Measurements from ENCODE around the gene COL15A1.

DNA sequence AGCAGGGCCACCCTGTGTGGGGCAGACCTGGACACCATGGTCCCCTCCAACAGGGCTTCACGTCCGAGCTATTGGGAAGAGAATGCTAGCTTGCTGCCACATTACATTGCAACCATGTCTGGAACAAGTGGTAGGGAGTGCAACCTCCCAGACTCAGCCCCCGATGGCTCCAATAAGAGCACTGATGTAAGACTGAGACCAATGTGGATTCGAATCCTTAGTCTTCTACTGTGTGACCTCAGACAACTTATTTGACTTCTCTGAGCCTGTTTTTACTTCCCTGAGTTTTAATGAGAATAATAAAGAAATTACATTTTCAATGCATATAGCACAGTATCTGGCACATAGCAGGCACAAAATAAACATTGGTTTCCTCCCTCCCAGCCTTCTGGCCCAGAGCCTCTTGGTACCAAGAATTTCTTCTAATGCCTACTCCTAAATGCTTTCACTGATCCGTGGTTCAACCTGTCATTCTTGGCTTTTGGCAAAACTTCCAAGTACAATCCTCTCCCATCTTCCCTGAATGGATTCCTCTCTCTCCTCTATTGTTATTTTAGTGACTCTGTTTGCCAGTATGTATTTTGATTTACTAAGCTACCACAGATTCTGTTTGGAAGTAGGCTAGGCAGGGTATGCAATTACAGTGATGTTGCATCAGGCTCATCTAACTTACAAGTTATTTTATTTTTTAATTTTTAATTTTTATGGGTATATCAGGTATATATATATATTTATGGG lies 34.6 kb upstream of the COL15A1 start:
- TF ChIP-seq, protein P1, sequence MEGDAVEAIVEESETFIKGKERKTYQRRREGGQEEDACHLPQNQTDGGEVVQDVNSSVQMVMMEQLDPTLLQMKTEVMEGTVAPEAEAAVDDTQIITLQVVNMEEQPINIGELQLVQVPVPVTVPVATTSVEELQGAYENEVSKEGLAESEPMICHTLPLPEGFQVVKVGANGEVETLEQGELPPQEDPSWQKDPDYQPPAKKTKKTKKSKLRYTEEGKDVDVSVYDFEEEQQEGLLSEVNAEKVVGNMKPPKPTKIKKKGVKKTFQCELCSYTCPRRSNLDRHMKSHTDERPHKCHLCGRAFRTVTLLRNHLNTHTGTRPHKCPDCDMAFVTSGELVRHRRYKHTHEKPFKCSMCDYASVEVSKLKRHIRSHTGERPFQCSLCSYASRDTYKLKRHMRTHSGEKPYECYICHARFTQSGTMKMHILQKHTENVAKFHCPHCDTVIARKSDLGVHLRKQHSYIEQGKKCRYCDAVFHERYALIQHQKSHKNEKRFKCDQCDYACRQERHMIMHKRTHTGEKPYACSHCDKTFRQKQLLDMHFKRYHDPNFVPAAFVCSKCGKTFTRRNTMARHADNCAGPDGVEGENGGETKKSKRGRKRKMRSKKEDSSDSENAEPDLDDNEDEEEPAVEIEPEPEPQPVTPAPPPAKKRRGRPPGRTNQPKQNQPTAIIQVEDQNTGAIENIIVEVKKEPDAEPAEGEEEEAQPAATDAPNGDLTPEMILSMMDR (IDR thresholded peaks at IDR 0.05; ENCODE audit: control extremely low read depth in 1 of 3, insufficient read depth in 1 of 3, low read depth in 1 of 3, low read length in 3 of 3) = no peak
- TF ChIP-seq CEBPB (IDR thresholded peaks at IDR 0.05; ENCODE audit: low read depth, low read length) (no peak), POLR2A (IDR thresholded peaks at IDR 0.05; ENCODE audit: control extremely low read depth in 1 of 2, low read depth in 2 of 2, low read length in 2 of 2) (no peak), PHF8 (conservative IDR thresholded peaks at IDR 0.05; ENCODE audit: low read depth, low read length) (no peak), TEAD4 (IDR thresholded peaks at IDR 0.05; ENCODE audit: low read depth, low read length) (no peak), EP300 (IDR thresholded peaks at IDR 0.05; ENCODE audit: borderline replicate concordance in 1 of 2, low read depth in 2 of 2, low read length in 2 of 2) (no peak), CREB1 (IDR thresholded peaks at IDR 0.05) (no peak), BACH1 (IDR thresholded peaks at IDR 0.05; ENCODE audit: low read length) (no peak)
- TF ChIP-seq, protein P2, sequence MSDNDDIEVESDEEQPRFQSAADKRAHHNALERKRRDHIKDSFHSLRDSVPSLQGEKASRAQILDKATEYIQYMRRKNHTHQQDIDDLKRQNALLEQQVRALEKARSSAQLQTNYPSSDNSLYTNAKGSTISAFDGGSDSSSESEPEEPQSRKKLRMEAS (IDR thresholded peaks at IDR 0.05) = no peak

Measured in H1 (cell line).